Measurements from ENCODE around the gene PLEKHJ1. TPM values are rescaled to one million over a fixed set of nuclear protein-coding genes. Genes with fewer than 3 reads are reported as not detected.

The PLEKHJ1 gene
- total and polyA plus RNA-seq, 4 donors = 64.4 to 76.4 (median 67.3) TPM

DNA sequence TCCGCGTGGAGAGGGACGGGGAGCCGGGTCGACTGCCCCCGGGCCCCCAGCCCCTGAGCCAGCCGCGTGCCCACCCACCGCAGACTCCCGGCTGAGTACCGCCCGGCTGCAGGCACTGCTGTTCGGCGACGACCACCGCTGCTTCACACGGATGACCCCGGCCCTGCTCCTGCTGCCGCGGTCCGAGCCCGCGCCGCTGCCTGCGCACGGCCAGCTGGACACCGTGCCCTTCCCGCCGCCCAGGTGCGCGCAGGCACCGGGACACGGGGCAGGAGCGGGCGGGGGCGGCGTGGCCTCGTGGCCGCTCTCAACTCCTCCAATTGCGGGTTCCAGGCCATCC, 14.6 kb upstream of the PLEKHJ1 start:
- Histone ChIP-seq H3K4me1 (ENCODE audit: control insufficient read depth in 5 of 5, insufficient read depth in 5 of 5, low read length in 5 of 5) (peaks cover 0 to 39% (median 0%) of the 10 kb centered on the region in 5 donors), H3K9ac (ENCODE audit: insufficient read depth in 1 of 2, low read length in 2 of 2) (no peak overlapping the region), H3K36me3 (ENCODE audit: control insufficient read depth in 4 of 4, insufficient read depth in 4 of 4, low read length in 4 of 4) (peaks cover 2 to 31% (median 15%) of the 10 kb centered on the region in 4 donors), H3K27me3 (ENCODE audit: control insufficient read depth in 3 of 3, insufficient read depth in 3 of 3, low read length in 2 of 3) (peaks cover 4 to 34% (median 12%) of the 10 kb centered on the region in 3 donors), H3K9me3 (ENCODE audit: control insufficient read depth in 4 of 4, insufficient read depth in 3 of 4, low read length in 3 of 4) (peaks cover 0 to 6% (median 0%) of the 10 kb centered on the region in 4 donors), H3K27ac (ENCODE audit: low read depth in 1 of 2, low read length in 1 of 2) (no peak overlapping the region), H3K4me3 (no peak overlapping the region)
- 5 to 7% methylated on average over 27 to 40 of the region's 40 CpGs for WGBS, 2 donors
- no peak for ATAC-seq (ENCODE audit: insufficient read depth, low FRiP score)
- TF ChIP-seq, protein P1, sequence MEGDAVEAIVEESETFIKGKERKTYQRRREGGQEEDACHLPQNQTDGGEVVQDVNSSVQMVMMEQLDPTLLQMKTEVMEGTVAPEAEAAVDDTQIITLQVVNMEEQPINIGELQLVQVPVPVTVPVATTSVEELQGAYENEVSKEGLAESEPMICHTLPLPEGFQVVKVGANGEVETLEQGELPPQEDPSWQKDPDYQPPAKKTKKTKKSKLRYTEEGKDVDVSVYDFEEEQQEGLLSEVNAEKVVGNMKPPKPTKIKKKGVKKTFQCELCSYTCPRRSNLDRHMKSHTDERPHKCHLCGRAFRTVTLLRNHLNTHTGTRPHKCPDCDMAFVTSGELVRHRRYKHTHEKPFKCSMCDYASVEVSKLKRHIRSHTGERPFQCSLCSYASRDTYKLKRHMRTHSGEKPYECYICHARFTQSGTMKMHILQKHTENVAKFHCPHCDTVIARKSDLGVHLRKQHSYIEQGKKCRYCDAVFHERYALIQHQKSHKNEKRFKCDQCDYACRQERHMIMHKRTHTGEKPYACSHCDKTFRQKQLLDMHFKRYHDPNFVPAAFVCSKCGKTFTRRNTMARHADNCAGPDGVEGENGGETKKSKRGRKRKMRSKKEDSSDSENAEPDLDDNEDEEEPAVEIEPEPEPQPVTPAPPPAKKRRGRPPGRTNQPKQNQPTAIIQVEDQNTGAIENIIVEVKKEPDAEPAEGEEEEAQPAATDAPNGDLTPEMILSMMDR (IDR thresholded peaks at IDR 0.05; ENCODE audit: control extremely low read depth, extremely low read depth) = no peak
- no peak for DNase-seq

DNA sequence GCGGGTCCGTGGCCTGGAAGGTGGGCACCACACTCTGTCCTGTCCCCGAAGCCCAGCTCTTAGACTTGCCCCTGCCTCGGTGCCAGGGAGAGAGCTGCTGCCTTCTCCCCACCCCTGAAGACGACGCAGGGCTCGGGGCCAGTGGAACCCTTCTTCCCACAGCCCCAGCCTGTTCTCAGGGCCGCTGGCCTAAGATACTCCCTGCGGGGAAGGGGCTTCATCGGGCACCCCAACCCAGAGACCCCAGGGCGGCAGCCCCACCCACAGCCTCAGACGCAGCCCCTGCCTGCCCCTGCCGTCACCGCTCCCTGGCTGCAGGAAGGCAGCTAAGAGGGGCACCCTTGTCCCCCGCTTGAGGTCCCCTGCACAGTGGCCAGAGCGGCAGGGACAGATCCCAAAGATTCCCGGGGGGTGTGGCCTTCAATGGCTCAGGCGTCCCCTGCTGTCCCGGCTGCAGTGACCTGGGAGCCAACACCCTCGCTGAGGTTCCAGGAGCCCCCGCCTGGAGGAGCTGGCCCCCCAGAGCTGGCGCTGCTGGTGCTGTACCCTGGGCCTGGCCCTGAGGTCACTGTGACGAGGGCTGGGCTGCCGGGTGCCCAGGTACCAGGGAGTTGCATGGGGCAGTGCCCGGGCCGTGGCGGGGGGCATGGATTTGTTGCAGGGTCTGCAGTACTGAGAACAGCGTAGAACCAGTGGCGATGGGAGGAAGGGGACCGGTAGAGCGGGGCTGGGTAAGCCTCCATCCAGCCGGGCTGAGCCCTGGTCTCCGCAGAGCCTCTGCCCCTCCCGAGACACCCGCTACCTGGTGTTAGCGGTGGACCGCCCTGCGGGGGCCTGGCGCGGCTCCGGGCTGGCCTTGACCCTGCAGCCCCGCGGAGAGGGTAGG, 14.0 kb upstream of the PLEKHJ1 start:
- H3K27me3 ChIP-seq (ENCODE audit: control insufficient read depth in 3 of 3, insufficient read depth in 3 of 3, low read length in 2 of 3) = peaks cover 4 to 34% (median 12%) of the 10 kb centered on the region in 3 donors
- TF ChIP-seq, protein P1 (IDR thresholded peaks at IDR 0.05; ENCODE audit: control extremely low read depth, extremely low read depth) = no peak
- H3K4me3 ChIP-seq = no peak overlapping the region
- H3K9ac ChIP-seq (ENCODE audit: insufficient read depth in 1 of 2, low read length in 2 of 2) = no peak overlapping the region
- DNase-seq (no peak), ATAC-seq (ENCODE audit: insufficient read depth, low FRiP score) (no peak)
- H3K36me3 ChIP-seq (ENCODE audit: control insufficient read depth in 4 of 4, insufficient read depth in 4 of 4, low read length in 4 of 4) = peaks cover 6 to 37% (median 20%) of the 10 kb centered on the region in 4 donors
- no peak overlapping the region for H3K27ac ChIP-seq (ENCODE audit: low read depth in 1 of 2, low read length in 1 of 2)
- H3K4me1 ChIP-seq (ENCODE audit: control insufficient read depth in 5 of 5, insufficient read depth in 5 of 5, low read length in 5 of 5) = peaks cover 0 to 39% (median 0%) of the 10 kb centered on the region in 5 donors
- WGBS, 2 donors = 29% methylated on average over 39 to 43 of the region's 43 CpGs
- H3K9me3 ChIP-seq (ENCODE audit: control insufficient read depth in 4 of 4, insufficient read depth in 3 of 4, low read length in 3 of 4) = peaks cover 0 to 6% (median 0%) of the 10 kb centered on the region in 4 donors

DNA sequence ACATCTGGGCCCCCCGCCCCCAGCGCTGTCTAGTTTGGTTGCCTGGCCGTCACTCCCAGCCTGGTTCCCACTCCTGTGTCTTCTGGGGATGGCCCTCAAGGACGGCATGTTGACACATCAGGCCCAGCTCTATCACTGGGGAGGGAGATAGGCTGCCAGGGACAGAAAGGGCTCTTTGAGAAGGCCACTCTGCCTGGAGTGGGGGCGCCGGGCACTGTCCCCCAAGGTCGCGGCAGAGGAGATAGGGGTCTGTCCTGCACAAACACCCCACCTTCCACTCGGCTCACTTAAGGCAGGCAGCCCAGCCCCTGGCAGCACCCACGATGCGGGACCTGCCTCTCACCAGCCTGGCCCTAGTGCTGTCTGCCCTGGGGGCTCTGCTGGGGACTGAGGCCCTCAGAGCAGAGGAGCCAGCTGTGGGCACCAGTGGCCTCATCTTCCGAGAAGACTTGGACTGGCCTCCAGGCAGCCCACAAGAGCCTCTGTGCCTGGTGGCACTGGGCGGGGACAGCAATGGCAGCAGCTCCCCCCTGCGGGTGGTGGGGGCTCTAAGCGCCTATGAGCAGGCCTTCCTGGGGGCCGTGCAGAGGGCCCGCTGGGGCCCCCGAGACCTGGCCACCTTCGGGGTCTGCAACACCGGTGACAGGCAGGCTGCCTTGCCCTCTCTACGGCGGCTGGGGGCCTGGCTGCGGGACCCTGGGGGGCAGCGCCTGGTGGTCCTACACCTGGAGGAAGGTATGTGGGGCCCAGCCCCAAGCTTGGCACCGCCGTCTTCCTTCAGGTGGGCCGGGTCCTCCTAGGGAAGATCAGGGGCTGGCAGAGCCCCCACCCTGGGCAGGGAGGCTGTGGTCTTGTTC, 13.1 kb upstream of the PLEKHJ1 start, which contains the start of gene AMH:
Gene AMH, plus strand, starts transcription at position 314 of the 857 bp plus-strand sequence. Its CDS starts 10 bp downstream, at position 324.
- 83 to 84% methylated on average over 25 to 27 of the region's 27 CpGs for WGBS, 2 donors
- ATAC-seq (ENCODE audit: insufficient read depth, low FRiP score) = no peak
- H3K27ac ChIP-seq (ENCODE audit: low read depth in 1 of 2, low read length in 1 of 2) = no peak within 1 kb of the TSS
- no peak within 1 kb of the TSS for H3K9ac ChIP-seq (ENCODE audit: insufficient read depth in 1 of 2, low read length in 2 of 2)
- DNase-seq = no peak
- H3K4me1 ChIP-seq (ENCODE audit: control insufficient read depth in 5 of 5, insufficient read depth in 5 of 5, low read length in 5 of 5) = peaks cover 0 to 39% (median 0%) of the 10 kb centered on the region in 5 donors
- peaks cover 4 to 34% (median 12%) of the 10 kb centered on the region in 3 donors for H3K27me3 ChIP-seq (ENCODE audit: control insufficient read depth in 3 of 3, insufficient read depth in 3 of 3, low read length in 2 of 3)
- H3K4me3 ChIP-seq = no peak within 1 kb of the TSS
- TF ChIP-seq, protein P1 (IDR thresholded peaks at IDR 0.05; ENCODE audit: control extremely low read depth, extremely low read depth) = no peak
- peaks cover 14 to 46% (median 27%) of the 10 kb centered on the region in 4 donors for H3K36me3 ChIP-seq (ENCODE audit: control insufficient read depth in 4 of 4, insufficient read depth in 4 of 4, low read length in 4 of 4)
- H3K9me3 ChIP-seq (ENCODE audit: control insufficient read depth in 4 of 4, insufficient read depth in 3 of 4, low read length in 3 of 4) = peaks cover 0 to 6% (median 0%) of the 10 kb centered on the region in 4 donors
